GM12892 (cell line): ENCODE data around the gene SLC2A4.
A peak's percentile ranks its signal among the peaks of the same experiment; 100 is the strongest.

ENCODE experiments used
- DNase-seq: peaks from one replicate; pipeline ENCODE4 v3.0.0; 2011; ENCODE audit not compliant: insufficient read length
- FAIRE-seq: peaks from 2 replicates; lab custom pipeline; 2011; peaks lifted over from hg19 to GRCh38; lab: Jason Lieb, UNC
- POLR2A ChIP-seq: IDR thresholded peaks from 2 replicates; pipeline ENCODE4 v1.6.1; 2011; ENCODE audit warnings: low read depth, low read length, control low read depth
- POLR2AphosphoS5 ChIP-seq: IDR thresholded peaks from 2 replicates; pipeline ENCODE4 v1.6.1; 2011; ENCODE audit warnings: low read depth, low read length, control low read depth
- TAF1 ChIP-seq: IDR thresholded peaks from 2 replicates; pipeline ENCODE4 v1.6.1; 2011; ENCODE audit warnings: low read depth, mild to moderate bottlenecking, control low read depth, low read length, borderline replicate concordance

The SLC2A4 gene

GRCh38 chr17:7260151-7260550 is 21.4 kb upstream of the SLC2A4 start:
- no peak for FAIRE-seq
- TF ChIP-seq TAF1 (no peak), POLR2AphosphoS5 (no peak), POLR2A (no peak)

GRCh38 chr17:7260651-7261378 is 20.7 kb upstream of the SLC2A4 start:
- DNase-seq (no peak), FAIRE-seq (no peak)
- TF ChIP-seq POLR2A (0 out of 2 replicates have a peak, but pooled peaks have one; percentile 34), POLR2AphosphoS5 (no peak)

More at GRCh38 chr17:7260151-7260550, 21.4 kb upstream of the SLC2A4 start:
- no peak for DNase-seq

GRCh38 chr17:7261379-7262191 is 19.9 kb upstream of the SLC2A4 start:
- FAIRE-seq (no peak), DNase-seq (no peak)
- TF ChIP-seq POLR2AphosphoS5 = no peak
- no peak for TF ChIP-seq POLR2A
- no peak for TF ChIP-seq TAF1

GRCh38 chr17:7262192-7262934 is 19.2 kb upstream of the SLC2A4 start, which contains the start of gene CLDN7:
Gene CLDN7 (minus strand): TSS chr17:7262478. CDS start chr17:7262043, 435 bp downstream.
- no peak for FAIRE-seq
- no peak for TF ChIP-seq POLR2AphosphoS5
- no peak for TF ChIP-seq TAF1
- TF ChIP-seq POLR2A = no peak
- no peak for DNase-seq

- no peak for TF ChIP-seq POLR2A
- TF ChIP-seq POLR2AphosphoS5 = no peak
- no peak for TF ChIP-seq TAF1
- DNase-seq (no peak), FAIRE-seq (no peak)
Measured at GRCh38 chr17:7262935-7263800, 18.4 kb upstream of the SLC2A4 start.

GRCh38 chr17:7263801-7264078 is 17.8 kb upstream of the SLC2A4 start:
- TF ChIP-seq POLR2A (no peak), TAF1 (no peak), POLR2AphosphoS5 (no peak)
- DNase-seq = no peak
- FAIRE-seq = no peak

- no peak for FAIRE-seq
- DNase-seq = no peak
- TF ChIP-seq POLR2A (no peak), TAF1 (no peak), POLR2AphosphoS5 (no peak)
Measured at GRCh38 chr17:7266784-7267183, 14.7 kb upstream of the SLC2A4 start.

GRCh38 chr17:7279448-7279847 is 2.1 kb upstream of the SLC2A4 start:
- no peak for FAIRE-seq
- no peak for DNase-seq
- TF ChIP-seq TAF1 (no peak), POLR2A (no peak), POLR2AphosphoS5 (no peak)

- DNase-seq = peak; percentile 81
- peak; percentile 81 for FAIRE-seq
- TF ChIP-seq POLR2AphosphoS5 = no peak
- TF ChIP-seq POLR2A = no peak
- TF ChIP-seq TAF1 = no peak
Measured at GRCh38 chr17:7280519-7281073, 922 bp upstream of the SLC2A4 start.

GRCh38 chr17:7281953-7282751 is 634 bp downstream of the SLC2A4 start:
- DNase-seq (no peak), FAIRE-seq (peak; percentile 21)
- TF ChIP-seq POLR2AphosphoS5 (no peak), POLR2A (no peak), TAF1 (no peak)
